GM21447 (cell line): Measurements from ENCODE around the gene CCN6.

Source experiments
- ATAC-seq: cut with Tn5 transposase; IDR thresholded peaks from one replicate; pipeline ENCODE4 v1.9.1; 2021; ENCODE audit not compliant: unreplicated experiment

CCN6 gene

DNA sequence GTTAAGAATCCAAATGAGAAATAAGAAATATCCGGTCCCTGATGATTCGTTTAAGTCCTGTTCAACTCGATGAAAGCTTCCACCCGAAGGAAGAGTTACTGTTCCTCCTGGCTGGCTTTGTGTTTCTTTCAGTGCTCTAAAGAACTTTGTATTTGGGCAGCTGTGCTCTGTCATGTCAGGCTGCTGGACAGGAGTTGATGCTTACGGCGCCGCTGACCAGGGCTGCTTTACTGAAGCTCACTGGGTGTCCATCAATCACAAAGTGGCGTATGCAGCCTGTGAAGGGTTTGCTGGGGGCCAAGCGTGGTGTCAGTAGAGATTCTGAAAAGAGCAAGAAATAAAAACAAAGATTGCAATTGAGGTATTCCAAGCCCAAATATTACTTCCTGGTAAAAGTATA, 55.4 kb downstream of the CCN6 start:
- no peak for ATAC-seq

DNA sequence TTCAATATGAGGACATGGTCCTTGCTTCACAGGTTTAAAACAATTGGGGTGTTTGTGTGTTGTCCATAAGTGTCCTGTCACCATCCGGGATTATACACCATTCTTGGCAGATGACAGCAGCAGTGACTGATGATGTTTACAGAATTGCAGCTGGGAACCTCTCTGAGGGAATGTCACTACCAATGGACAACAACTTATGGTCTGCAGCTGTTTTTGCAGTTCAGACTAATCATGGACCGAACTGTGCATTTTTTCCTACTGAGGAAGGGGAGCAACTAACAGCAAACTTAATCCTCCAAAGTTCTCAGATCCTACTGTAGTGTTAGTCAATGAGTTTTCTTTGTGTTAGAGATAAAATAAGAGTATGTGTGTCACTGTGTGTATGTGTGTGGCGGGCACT, 59.5 kb downstream of the CCN6 start:
- ATAC-seq, result no peak

DNA sequence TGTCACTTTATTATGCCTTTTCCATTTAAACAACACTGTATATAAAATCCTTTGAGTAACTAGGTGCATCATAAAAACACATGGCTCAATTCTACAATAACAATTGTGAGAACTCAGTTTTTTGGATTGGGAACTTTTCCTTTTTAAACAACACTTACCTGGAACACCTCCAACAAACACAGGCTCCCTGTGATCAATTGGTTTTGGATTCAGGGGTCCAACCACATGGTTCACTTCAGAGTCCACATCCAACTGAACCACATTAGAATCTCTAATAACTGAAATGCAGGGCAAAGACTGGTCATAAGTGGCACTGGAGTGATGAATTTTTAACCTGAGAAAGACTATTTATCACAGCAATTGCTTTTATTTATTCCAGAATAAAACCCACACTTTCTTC, 60.0 kb downstream of the CCN6 start:
- no peak for ATAC-seq

DNA sequence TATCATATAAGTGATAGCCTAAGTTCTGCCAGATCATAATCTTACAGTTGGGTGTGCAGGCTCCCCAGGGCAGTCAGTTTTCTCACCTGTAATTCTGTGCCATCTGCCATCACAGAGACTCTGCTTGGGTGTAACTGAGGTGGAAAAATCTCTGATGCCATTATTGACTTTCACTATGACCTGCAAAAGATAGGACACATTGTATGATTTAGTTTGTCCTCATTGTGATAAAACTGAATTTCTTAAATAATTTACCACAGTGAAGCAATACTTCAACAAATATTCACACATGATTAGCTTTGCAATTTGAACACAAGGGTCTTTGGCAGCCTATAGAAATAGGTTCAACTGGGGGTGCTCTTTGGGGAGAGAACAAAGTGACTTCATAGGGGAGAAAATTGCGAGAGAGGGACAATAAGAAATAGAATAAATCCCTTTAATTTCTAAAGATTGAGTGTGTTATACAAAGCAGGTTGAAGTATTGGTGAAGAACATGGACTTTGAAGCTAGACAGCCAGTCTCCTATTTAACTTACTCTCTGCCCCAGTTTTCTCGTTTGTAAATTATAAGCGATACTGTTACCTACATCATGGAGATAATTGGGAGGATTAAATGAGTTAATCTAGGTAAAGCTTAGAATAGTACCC, 60.8 kb downstream of the CCN6 start:
- ATAC-seq, result no peak

DNA sequence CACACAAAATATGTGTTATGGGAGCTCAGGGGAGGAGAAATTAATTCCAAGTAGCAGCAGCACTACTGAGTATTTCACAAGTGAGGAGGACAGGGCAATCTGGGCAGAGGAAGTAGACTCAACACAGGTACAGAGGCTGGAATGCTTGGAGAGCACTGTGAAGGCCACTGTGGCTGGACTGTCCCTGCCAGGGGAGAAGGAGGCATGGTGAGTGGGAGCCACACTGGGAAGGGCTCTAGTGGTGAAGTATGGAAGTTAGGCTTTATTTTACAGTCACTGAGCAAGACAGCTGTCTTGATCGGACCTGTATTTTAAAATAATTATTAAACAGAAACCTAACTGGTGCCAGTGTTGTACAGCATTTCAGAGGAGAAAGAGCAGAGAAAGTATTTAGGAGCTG, 62.3 kb downstream of the CCN6 start:
- ATAC-seq, result no peak

DNA sequence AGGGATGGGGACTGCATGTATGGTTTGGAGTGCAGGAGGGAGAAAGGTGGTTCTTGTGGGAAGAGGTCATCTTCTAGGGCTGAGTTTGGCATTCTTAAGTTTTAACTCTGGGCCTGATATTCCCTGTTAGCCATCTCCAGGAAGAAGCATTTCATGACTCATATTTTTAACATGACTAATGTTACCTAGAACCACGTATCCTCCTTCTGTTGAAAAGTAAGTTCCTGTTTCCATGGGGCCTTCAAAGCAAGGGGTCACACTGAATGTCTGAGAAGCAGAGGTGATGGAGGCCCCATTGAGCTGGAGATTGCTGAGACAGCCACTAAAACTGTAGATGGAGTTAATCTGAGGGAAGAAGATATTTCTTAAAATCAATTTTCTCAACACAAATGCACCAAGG, 63.6 kb downstream of the CCN6 start:
- ATAC-seq, result no peak

DNA sequence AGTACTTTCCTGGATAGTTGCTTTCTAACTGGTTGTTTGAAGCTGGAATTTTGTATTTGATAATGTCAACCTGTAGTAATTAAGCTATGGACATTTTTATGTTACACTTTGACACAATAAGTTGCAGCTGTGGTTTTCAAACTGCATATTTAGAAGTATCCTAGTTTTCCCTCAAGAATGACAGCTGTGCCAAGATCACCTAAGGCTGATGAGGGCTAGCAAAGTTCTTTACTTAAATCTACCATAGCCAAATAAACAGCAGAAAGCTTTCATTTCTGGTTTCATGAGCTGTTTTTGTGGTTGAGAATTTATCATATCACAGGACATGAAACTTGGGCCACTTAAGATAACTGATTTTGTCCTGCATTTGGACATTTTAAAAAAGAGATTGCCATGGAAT, 64.1 kb downstream of the CCN6 start:
- no peak for ATAC-seq
